Cardiac fibroblast (primary cell): ENCODE measurements around the gene CD320.
A peak's percentile ranks its signal among the peaks of the same experiment; 100 is the strongest.

Experiments used
- DNase-seq, 2 donors: peaks; one replicate each; pipeline versions ENCODE4 v3.0.0 to v3.0.0-alpha.2; 2010; ENCODE audit warnings: low read depth in 2 of 2
- H3K4me3 ChIP-seq, 2 donors: replicated peaks in 1 of 2; 1 replicate in 1 of 2; 2 replicates in 1 of 2; pipeline ENCODE4 v1.5.1; 2011; ENCODE audit warnings: low read depth in 2 of 2, low read length in 2 of 2, mild to moderate bottlenecking in 2 of 2, moderate library complexity in 1 of 2
- CTCF ChIP-seq: IDR thresholded peaks from one replicate; pipeline ENCODE4 v1.5.1; 2011; ENCODE audit warnings: low read depth, mild to moderate bottlenecking, low read length, inconsistent platforms

Gene CD320

GRCh38 chr19:8331263-8331845 is 23.2 kb upstream of the CD320 start:
- no peak overlapping the region for H3K4me3 ChIP-seq
- DNase-seq, result no peak
- no peak for TF ChIP-seq CTCF

- no peak for DNase-seq
- no peak overlapping the region for H3K4me3 ChIP-seq
- TF ChIP-seq CTCF, result no peak
Observed at GRCh38 chr19:8329996-8330395, 21.8 kb upstream of the CD320 start.

GRCh38 chr19:8325454-8325853 is 17.3 kb upstream of the CD320 start:
- no peak for TF ChIP-seq CTCF
- no peak for DNase-seq
- no peak overlapping the region for H3K4me3 ChIP-seq

DNA sequence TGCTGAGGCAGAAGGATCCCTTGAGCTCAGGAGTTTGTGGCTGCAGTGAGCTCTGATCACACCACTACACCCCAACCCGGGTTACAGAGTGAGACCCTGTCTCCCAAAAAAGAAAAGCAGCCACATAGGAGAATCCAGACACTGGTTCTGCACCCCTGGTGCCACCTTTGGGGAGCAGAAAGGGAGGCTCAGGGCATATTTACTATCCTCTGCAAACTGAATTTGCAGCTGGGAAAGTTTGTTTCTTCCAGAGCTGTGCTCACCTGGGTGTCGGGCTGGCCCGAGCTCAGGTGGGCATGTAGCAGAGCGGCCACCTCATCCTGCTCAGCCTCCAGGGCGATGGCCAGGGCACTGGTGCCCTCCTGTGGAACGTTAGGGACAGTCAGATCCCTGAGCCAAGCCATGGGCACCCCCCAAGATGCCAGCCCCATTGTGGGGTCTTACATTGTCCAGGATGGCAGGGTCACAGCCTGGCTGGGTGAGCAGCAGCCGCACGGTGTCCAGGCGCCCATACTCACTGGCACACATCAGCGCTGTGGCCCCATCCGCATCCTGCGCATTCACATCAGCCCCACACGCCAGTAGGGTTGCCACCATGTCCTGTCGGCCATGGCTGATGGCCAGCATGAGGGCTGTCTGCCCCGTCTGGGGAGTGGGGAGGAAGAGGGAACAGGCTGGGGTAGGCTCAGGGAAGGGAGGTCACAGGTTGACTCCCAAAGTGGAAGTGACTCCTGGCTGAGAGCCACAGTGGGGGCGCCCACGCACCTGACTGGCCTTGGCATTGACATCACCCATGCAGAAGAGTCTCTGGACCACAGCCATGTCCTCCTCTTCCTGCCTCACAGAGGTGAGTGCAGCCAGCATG is 16.3 kb upstream of the CD320 start:
- TF ChIP-seq CTCF, result no peak
- DNase-seq, result no peak
- no peak overlapping the region for H3K4me3 ChIP-seq

- TF ChIP-seq CTCF, result no peak
- H3K4me3 ChIP-seq, result no peak overlapping the region
- DNase-seq, result no peak
Observed at GRCh38 chr19:8323781-8324185, 15.6 kb upstream of the CD320 start.

DNA sequence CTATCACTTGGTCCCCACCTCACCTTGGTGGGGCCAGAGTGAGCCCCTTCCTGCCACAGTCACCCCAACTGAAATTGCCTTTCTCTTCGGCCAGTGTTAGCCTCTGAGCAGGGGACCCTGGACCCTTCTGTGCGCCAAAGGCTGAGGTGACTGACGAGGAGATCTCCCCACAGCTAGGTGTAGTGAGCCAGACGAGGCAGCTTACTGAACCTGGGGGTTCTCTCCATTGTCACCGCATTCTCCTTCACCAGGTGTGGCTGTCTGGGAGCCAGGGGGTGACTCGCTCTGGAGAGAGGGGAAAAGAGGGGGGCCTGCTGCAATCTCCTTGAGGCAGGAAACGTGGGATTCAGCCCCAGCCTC is 14.5 kb upstream of the CD320 start:
- H3K4me3 ChIP-seq, result peak overlapping the region; percentile 98 to 99
- TF ChIP-seq CTCF, result no peak
- DNase-seq, result no peak
